Measurements from ENCODE around the gene ATF5.

- TF ChIP-seq CTCF (IDR thresholded peaks at IDR 0.05) (no peak), ZFX (IDR thresholded peaks at IDR 0.05; ENCODE audit: borderline replicate concordance) (no peak)
Measured at GRCh38 chr19:49884109-49884508, 44.9 kb upstream of the ATF5 start.
